Left cardiac atrium (tissue), 4 donors: ENCODE measurements around the gene GYG1. TPM values are rescaled to one million over a fixed set of nuclear protein-coding genes. Genes with fewer than 3 reads are reported as not detected.

Source experiments
- ATAC-seq, 2 donors: fragments of 200-7000 bp; cut with Tn5 transposase; one replicate each; pipeline ENCODE4 v1.9.1; 2020; ENCODE audit warnings: mild to moderate bottlenecking in 2 of 2, moderate library complexity in 2 of 2
- DNase-seq: peaks from one replicate; pipeline ENCODE4 v3.0.0-alpha.2; 2020
- intact Hi-C, 2 donors: fragments of 100-400 bp; cut with DNase I; formaldehyde crosslinking; loops; one replicate each; pipeline versions ENCODE4 v1.14.1 to v1.15.1; 2022 to 2023
- long read RNA-seq: library from polyadenylated mRNA; unstranded; transcript quantifications from one replicate; pipeline ENCODE4 v2.0.0, GENCODE V29; 2021
- total RNA-seq, 2 donors: library from RNA; stranded (reverse); fragmentation: NEBNext Ultra II Directional; extraction: Animal tissue kit (Norgen Biotek cat#: 25700); gene quantifications; one replicate each; pipeline ENCODE4 v1.2.1, GENCODE V29; 2021
- donor health status: DM: no; HTN: yes; CAD: no.
- donor health status: DM: no; HTN: yes; CAD: no; lungs with severe emphysema.
- donor health status: DM: yes; HTN: yes; CAD: no.
- donor health status: Dilated cardiomyopathy.

GYG1 gene
- total RNA-seq = 100 to 1,000 TPM; 104 to 125 TPM
- long read RNA-seq, transcript GYG1-201 (7 exons, 1,890 nt) = major isoform, 116 of 124 reads
- long read RNA-seq, partial matches to known transcripts = 3 of 124 reads
- long read RNA-seq, other reads (novel, unspliced or antisense) = 2 of 124 reads

- peak; percentile 92 to 97 for ATAC-seq
- intact Hi-C loops = no loop called here
- peak; percentile 90 for DNase-seq
These were observed at the start of gene GYG1 for GRCh38 chr3:148991219-148992026. Gene GYG1 (plus strand): TSS chr3:148991540. CDS start chr3:148991641, 101 bp downstream.

- no peak for DNase-seq
- intact Hi-C loops = loop anchor here (2.0 to 5.0 kb wide), 3 partner anchors 81 to 563 kb away; no protein-coding TSS in a partner anchor
- peak; percentile 92 to 94 for ATAC-seq
These were observed 47.7 kb upstream of the GYG1 start for GRCh38 chr3:148943506-148944205.

- ATAC-seq (no peak), DNase-seq (no peak)
- intact Hi-C loops = no loop called here
These were observed 46.2 kb upstream of the GYG1 start for GRCh38 chr3:148945116-148945515.

GRCh38 chr3:148948913-148949657 lies 42.3 kb upstream of the GYG1 start:
- intact Hi-C loops = loop anchor here in 1 of 2 donors (2.0 kb wide), 1 partner anchor 570 kb away; no protein-coding TSS in a partner anchor
- DNase-seq (no peak), ATAC-seq (no peak)

GRCh38 chr3:148950806-148951205 lies 40.5 kb upstream of the GYG1 start:
- intact Hi-C loops = loop anchor here in 1 of 2 donors (10.0 kb wide), 1 partner anchor 164 kb away; no protein-coding TSS in a partner anchor
- ATAC-seq = no peak
- no peak for DNase-seq

- intact Hi-C loops = loop anchor here in 1 of 2 donors (10.0 kb wide), 1 partner anchor 163 kb away; no protein-coding TSS in a partner anchor
- ATAC-seq = no peak
These were observed 39.6 kb upstream of the GYG1 start for GRCh38 chr3:148951599-148952361.

GRCh38 chr3:148953094-148953493 lies 38.2 kb upstream of the GYG1 start:
- DNase-seq (no peak), ATAC-seq (no peak)
- intact Hi-C loops = loop anchor here in 1 of 2 donors (10.0 kb wide), 1 partner anchor 162 kb away; no protein-coding TSS in a partner anchor

More at GRCh38 chr3:148951599-148952361, 39.6 kb upstream of the GYG1 start:
- DNase-seq = no peak

- no peak for DNase-seq
- ATAC-seq = no peak
- intact Hi-C loops = loop anchor here (5.0 to 10.0 kb wide), 4 partner anchors 67 to 322 kb away; no protein-coding TSS in a partner anchor
These were observed 36.4 kb upstream of the GYG1 start for GRCh38 chr3:148954981-148955380.

GRCh38 chr3:148955544-148956346 lies 35.6 kb upstream of the GYG1 start:
- intact Hi-C loops = loop anchor here (2.0 to 10.0 kb wide), 5 partner anchors 67 to 322 kb away; no protein-coding TSS in a partner anchor
- DNase-seq = peak; percentile 43
- peak; percentile 90 to 91 for ATAC-seq

- intact Hi-C loops = loop anchor here (2.0 to 10.0 kb wide), 5 partner anchors 65 to 320 kb away; no protein-coding TSS in a partner anchor
- no peak for DNase-seq
- ATAC-seq = no peak
These were observed 33.8 kb upstream of the GYG1 start for GRCh38 chr3:148957586-148957985.

GRCh38 chr3:148958696-148959095 lies 32.6 kb upstream of the GYG1 start:
- intact Hi-C loops = loop anchor here (5.0 to 10.0 kb wide), 4 partner anchors 64 to 319 kb away; no protein-coding TSS in a partner anchor
- ATAC-seq (no peak), DNase-seq (no peak)

GRCh38 chr3:148962513-148962912 lies 28.8 kb upstream of the GYG1 start:
- peak in 1 of 2 donors; percentile 79 for ATAC-seq
- DNase-seq = peak; percentile 34
- intact Hi-C loops = no loop called here

GRCh38 chr3:148964809-148965208 lies 26.5 kb upstream of the GYG1 start:
- DNase-seq (no peak), ATAC-seq (no peak)
- intact Hi-C loops = no loop called here

GRCh38 chr3:148968321-148968720 lies 23.0 kb upstream of the GYG1 start:
- no peak for ATAC-seq
- intact Hi-C loops = no loop called here
- DNase-seq = no peak

- intact Hi-C loops = no loop called here
- no peak for DNase-seq
- ATAC-seq = no peak
These were observed 21.1 kb upstream of the GYG1 start for GRCh38 chr3:148970271-148970670.

- DNase-seq (peak; percentile 34), ATAC-seq (peak in 1 of 2 donors; percentile 24)
- intact Hi-C loops = no loop called here
These were observed 19.8 kb upstream of the GYG1 start for GRCh38 chr3:148971401-148972163.
